Measurements from ENCODE around the gene TYK2. TPM values are rescaled to one million over a fixed set of nuclear protein-coding genes. Genes with fewer than 3 reads are reported as not detected.

Gene TYK2
- total and polyA plus RNA-seq, 2 of the 13 experiments (the other 11 are each of a cell fraction or from before 2014, with no cell fraction given) = 38.8 to 60.1 TPM

DNA sequence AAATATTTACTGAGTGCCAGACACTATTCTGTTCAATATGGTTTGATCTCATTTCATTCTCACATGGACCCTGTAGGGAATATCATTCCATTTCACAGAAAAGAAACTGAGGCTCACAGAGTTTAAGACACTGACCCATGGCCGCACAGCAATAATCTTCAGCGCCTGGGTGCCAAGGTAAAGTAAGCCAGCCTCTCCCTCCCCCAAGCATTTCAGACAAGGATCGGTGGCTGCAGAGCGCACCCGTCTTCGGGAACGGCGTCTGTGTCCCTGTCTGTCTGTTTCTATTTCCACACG is 35.7 kb upstream of the TYK2 start (continued):
- TF ChIP-seq ZNF142 (CRISPR knock-in tag; IDR thresholded peaks at IDR 0.05) (no peak), ZNF629 (CRISPR knock-in tag; conservative IDR thresholded peaks at IDR 0.05) (peak; percentile 58), GABPA (IDR thresholded peaks at IDR 0.05; ENCODE audit: low read depth, low read length) (no peak), GABPA (CRISPR knock-in tag; IDR thresholded peaks at IDR 0.05; ENCODE audit: low read depth) (peak; percentile 1; the same call in 1 of the 2 replicates), MAF1 (CRISPR knock-in tag; IDR thresholded peaks at IDR 0.05; ENCODE audit: borderline replicate concordance) (0 out of 2 replicates have a peak, but pooled peaks have one; percentile 14)

GRCh38 chr19:10412257-10412977 is 32.0 kb upstream of the TYK2 start:
- POLR2A ChIA-PET = interaction anchor here (1.2 kb wide), 1 partner anchor 9 kb away, joined by 4 read pairs; the partner anchor contains the start of gene CDC37
- intact Hi-C loops (cut with micrococcal nuclease; ENCODE audit: unreplicated experiment) = no loop called here
- WGBS (ENCODE audit: low lambda C conversion rate) = 13% methylated on average over 13 of the region's 13 CpGs
- H3K4me3 ChIP-seq (replicated peaks in 1 of 3; ENCODE audit: insufficient read depth in 1 of 3, low read depth in 2 of 3, low read length in 3 of 3) = no peak overlapping the region
- ATAC-seq (no peak), DNase-seq (ENCODE audit: low spot score) (no peak), FAIRE-seq (no peak)
- H3K4me2 ChIP-seq (ENCODE audit: low read depth, low read length) = peak overlapping the region; percentile 12; the same call in 1 of the 2 replicates
- CTCF ChIA-PET (ENCODE audit: low intra/inter-chr PET ratio, low total read pairs) = no interaction called here
- peaks cover 4 to 25% of the 10 kb centered on the region in 2 experiments; a peak in 3 of 5 replicates for H3K27me3 ChIP-seq (ENCODE audit: control insufficient read depth in 1 of 2, insufficient read depth in 2 of 2, low read length in 2 of 2)
- H3K79me2 ChIP-seq (ENCODE audit: insufficient read depth, low read length) = no peaks in the 10 kb centered on the region
- H3K9me3 ChIP-seq (ENCODE audit: low read length) = peaks cover 4% of the 10 kb centered on the region; the same call in 1 of the 2 replicates
- H2AFZ ChIP-seq (ENCODE audit: low read length) = no peak overlapping the region
- H3K36me3 ChIP-seq (replicated peaks in 1 of 2; ENCODE audit: control insufficient read depth in 1 of 2, insufficient read depth in 2 of 2, low read length in 2 of 2) = no peaks in the 10 kb centered on the region
- H4K20me1 ChIP-seq (ENCODE audit: insufficient read depth, low read length) = no peaks in the 10 kb centered on the region
- in situ Hi-C loops (cut with HindIII; ENCODE audit: extremely low pct_ligation_motif_present, low pct_unique_long_range_greater_than_20kb) = no loop called here
- H3K27ac ChIP-seq (ENCODE audit: extremely low read length, insufficient read depth, low read length) = no peak overlapping the region
- H3K4me1 ChIP-seq (ENCODE audit: insufficient read depth, low read length) = peaks cover 17% of the 10 kb centered on the region
- no peak overlapping the region for H3K9ac ChIP-seq (ENCODE audit: insufficient read depth, low read depth, low read length)
- BruUV-seq (replicated peaks) = no TSS peak
- TF ChIP-seq, protein P1, sequence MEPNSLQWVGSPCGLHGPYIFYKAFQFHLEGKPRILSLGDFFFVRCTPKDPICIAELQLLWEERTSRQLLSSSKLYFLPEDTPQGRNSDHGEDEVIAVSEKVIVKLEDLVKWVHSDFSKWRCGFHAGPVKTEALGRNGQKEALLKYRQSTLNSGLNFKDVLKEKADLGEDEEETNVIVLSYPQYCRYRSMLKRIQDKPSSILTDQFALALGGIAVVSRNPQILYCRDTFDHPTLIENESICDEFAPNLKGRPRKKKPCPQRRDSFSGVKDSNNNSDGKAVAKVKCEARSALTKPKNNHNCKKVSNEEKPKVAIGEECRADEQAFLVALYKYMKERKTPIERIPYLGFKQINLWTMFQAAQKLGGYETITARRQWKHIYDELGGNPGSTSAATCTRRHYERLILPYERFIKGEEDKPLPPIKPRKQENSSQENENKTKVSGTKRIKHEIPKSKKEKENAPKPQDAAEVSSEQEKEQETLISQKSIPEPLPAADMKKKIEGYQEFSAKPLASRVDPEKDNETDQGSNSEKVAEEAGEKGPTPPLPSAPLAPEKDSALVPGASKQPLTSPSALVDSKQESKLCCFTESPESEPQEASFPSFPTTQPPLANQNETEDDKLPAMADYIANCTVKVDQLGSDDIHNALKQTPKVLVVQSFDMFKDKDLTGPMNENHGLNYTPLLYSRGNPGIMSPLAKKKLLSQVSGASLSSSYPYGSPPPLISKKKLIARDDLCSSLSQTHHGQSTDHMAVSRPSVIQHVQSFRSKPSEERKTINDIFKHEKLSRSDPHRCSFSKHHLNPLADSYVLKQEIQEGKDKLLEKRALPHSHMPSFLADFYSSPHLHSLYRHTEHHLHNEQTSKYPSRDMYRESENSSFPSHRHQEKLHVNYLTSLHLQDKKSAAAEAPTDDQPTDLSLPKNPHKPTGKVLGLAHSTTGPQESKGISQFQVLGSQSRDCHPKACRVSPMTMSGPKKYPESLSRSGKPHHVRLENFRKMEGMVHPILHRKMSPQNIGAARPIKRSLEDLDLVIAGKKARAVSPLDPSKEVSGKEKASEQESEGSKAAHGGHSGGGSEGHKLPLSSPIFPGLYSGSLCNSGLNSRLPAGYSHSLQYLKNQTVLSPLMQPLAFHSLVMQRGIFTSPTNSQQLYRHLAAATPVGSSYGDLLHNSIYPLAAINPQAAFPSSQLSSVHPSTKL (CRISPR knock-in tag; IDR thresholded peaks at IDR 0.05) = 0 out of 2 replicates have a peak, but pooled peaks have one; percentile 7
- TF ChIP-seq ZNF383 (CRISPR knock-in tag; IDR thresholded peaks at IDR 0.05; ENCODE audit: borderline replicate concordance) (no peak), MEF2D (CRISPR knock-in tag; IDR thresholded peaks at IDR 0.05) (peak; percentile 97), RELA (CRISPR knock-in tag; IDR thresholded peaks at IDR 0.05) (no peak), ZNF639 (CRISPR knock-in tag; conservative IDR thresholded peaks at IDR 0.05) (no peak), GABPA (IDR thresholded peaks at IDR 0.05; ENCODE audit: low read depth, low read length) (no peak), GABPA (CRISPR knock-in tag; IDR thresholded peaks at IDR 0.05; ENCODE audit: low read depth) (peak; percentile 38; the same call in 1 of the 2 replicates), AKAP8 (CRISPR knock-in tag; IDR thresholded peaks at IDR 0.05) (no peak), FOXK2 (IDR thresholded peaks at IDR 0.05) (no peak)
